H1 (cell line): ENCODE measurements around the gene PPP1R9A. TPM values are rescaled to one million over a fixed set of nuclear protein-coding genes. Genes with fewer than 3 reads are reported as not detected.

Experiments
- CTCF ChIA-PET: fragments of 300-600 bp; sonication (Branson Sonifier 250); formaldehyde crosslinking; loops from one replicate; lab custom pipeline; 2021; ENCODE audit not compliant: partially characterized antibody; lab: Charles Lee
- POLR2A ChIA-PET: fragments of 300-600 bp; sonication (Branson Sonifier 250); formaldehyde crosslinking; loops from one replicate; lab custom pipeline; 2021; ENCODE audit warnings: inconsistent platforms; ENCODE audit not compliant: partially characterized antibody; lab: Charles Lee
- DNase-seq, 2 experiments: peaks; one replicate each; pipeline versions ENCODE4 v3.0.0 to v3.0.0-alpha.2; 2010 to 2022; ENCODE audit warnings: low spot score in 2 of 2, low read depth in 1 of 2, mixed read lengths in 1 of 2
- FAIRE-seq: peaks from 2 replicates; lab custom pipeline; 2011; peaks lifted over from hg19 to GRCh38; lab: Jason Lieb, UNC
- H2AFZ ChIP-seq: 2 replicates; pipeline ENCODE4 v1.8.1; 2012; ENCODE audit warnings: low read length, inconsistent platforms
- H2AK5ac ChIP-seq: 2 replicates; pipeline ENCODE4 v1.6.1; 2013; ENCODE audit warnings: low read depth, low read length
- H2BK120ac ChIP-seq: replicated peaks from 2 replicates; pipeline ENCODE3; 2013; ENCODE audit warnings: low read depth, low read length, inconsistent platforms
- H2BK12ac ChIP-seq: 2 replicates; pipeline ENCODE4 v1.6.1; 2013; ENCODE audit warnings: low read depth, low read length
- H2BK15ac ChIP-seq: 2 replicates; pipeline ENCODE4 v1.6.1; 2013; ENCODE audit warnings: low read length
- H2BK20ac ChIP-seq: 2 replicates; pipeline ENCODE4 v1.6.1; 2013; ENCODE audit warnings: low read length
- H2BK5ac ChIP-seq: 2 replicates; pipeline ENCODE4 v1.6.1; 2013; ENCODE audit warnings: low read depth, low read length
- H3K14ac ChIP-seq: 2 replicates; pipeline ENCODE4 v1.6.1; 2013; ENCODE audit warnings: inconsistent platforms; ENCODE audit not compliant: insufficient read length
- H3K18ac ChIP-seq: 2 replicates; pipeline ENCODE4 v1.6.1; 2013; ENCODE audit warnings: low read length; ENCODE audit errors: extremely low read depth
- H3K23ac ChIP-seq: 2 replicates; pipeline ENCODE4 v1.6.1; 2013; ENCODE audit warnings: inconsistent platforms; ENCODE audit not compliant: insufficient read length
- H3K23me2 ChIP-seq: 2 replicates; pipeline ENCODE4 v1.6.1; 2013; ENCODE audit warnings: low read depth, low read length
- H3K27ac ChIP-seq: 2 replicates; pipeline ENCODE4 v1.6.1; 2011; ENCODE audit warnings: low read depth, low read length, inconsistent platforms
- H3K27me3 ChIP-seq, 4 experiments: replicated peaks in 1 of 4; 1 replicate in 1 of 4; 2 replicates in 3 of 4; pipeline versions ENCODE4 v1.6.1 to v1.8.1; 2011 to 2013; ENCODE audit warnings: low read length in 3 of 4, mild to moderate bottlenecking in 3 of 4, inconsistent platforms in 2 of 4, mixed read lengths in 2 of 4, moderate library complexity in 1 of 4; ENCODE audit not compliant: control insufficient read depth in 3 of 4, insufficient read depth in 3 of 4; ENCODE audit errors: extremely low read depth in 1 of 4
- H3K36me3 ChIP-seq, 4 experiments: 2 replicates each; pipeline versions ENCODE4 v1.6.1 to v1.8.1; 2011 to 2013; ENCODE audit warnings: mild to moderate bottlenecking in 4 of 4, low read length in 3 of 4, moderate library complexity in 2 of 4, control low read depth in 1 of 4, inconsistent platforms in 1 of 4; ENCODE audit not compliant: insufficient read depth in 4 of 4, control insufficient read depth in 2 of 4
- H3K4ac ChIP-seq: replicated peaks from 2 replicates; pipeline ENCODE3; 2013; ENCODE audit warnings: low read length, low read depth, mixed read lengths, inconsistent platforms; ENCODE audit not compliant: insufficient read length
- H3K4me1 ChIP-seq, 4 experiments: replicated peaks in 1 of 4; 1 replicate in 1 of 4; 2 replicates in 3 of 4; pipeline versions ENCODE4 v1.6.1 to v1.8.1; 2011 to 2013; ENCODE audit warnings: low read length in 3 of 4, inconsistent platforms in 2 of 4, mixed read lengths in 1 of 4; ENCODE audit not compliant: insufficient read depth in 4 of 4, control insufficient read depth in 3 of 4
- H3K4me2 ChIP-seq, 2 experiments: 2 replicates each; pipeline versions ENCODE4 v1.6.1 to v1.8.1; 2011 to 2013; ENCODE audit warnings: low read depth in 2 of 2, low read length in 2 of 2, control low read depth in 1 of 2, inconsistent platforms in 1 of 2, mild to moderate bottlenecking in 1 of 2; ENCODE audit not compliant: insufficient read depth in 1 of 2
- H3K4me3 ChIP-seq, 4 experiments: fragments of 200-600, 300-600 bp in 1 of 4; sonication (generic), shearing (Covaris generic), sonication (Bioruptor Twin) in 1 of 4; 2 replicates each; pipeline versions ENCODE4 v1.5.1 to v1.8.1; 2011 to 2016; ENCODE audit warnings: low read length in 4 of 4, low read depth in 3 of 4, control low read depth in 2 of 4, inconsistent platforms in 2 of 4, mild to moderate bottlenecking in 2 of 4, mixed read lengths in 1 of 4, moderate library complexity in 1 of 4; ENCODE audit not compliant: insufficient read depth in 2 of 4; ENCODE audit errors: extremely low read depth in 1 of 4
- H3K56ac ChIP-seq: replicated peaks from 2 replicates; pipeline ENCODE3; 2013; ENCODE audit warnings: low read depth, mild to moderate bottlenecking, mixed read lengths, low read length, inconsistent platforms; ENCODE audit not compliant: insufficient read length
- H3K79me1 ChIP-seq: 2 replicates; pipeline ENCODE4 v1.6.1; 2013; ENCODE audit warnings: low read depth, low read length, control low read depth
- H3K79me2 ChIP-seq, 2 experiments: 2 replicates each; pipeline versions ENCODE4 v1.6.1 to v1.8.1; 2012 to 2013; ENCODE audit warnings: low read length in 2 of 2, mild to moderate bottlenecking in 2 of 2, inconsistent platforms in 1 of 2; ENCODE audit not compliant: insufficient read depth in 2 of 2, control insufficient read depth in 1 of 2
- H3K9ac ChIP-seq, 4 experiments: replicated peaks in 1 of 4; 1 replicate in 1 of 4; 2 replicates in 3 of 4; pipeline versions ENCODE4 v1.6.1 to v1.8.1; 2011 to 2013; ENCODE audit warnings: low read depth in 3 of 4, low read length in 3 of 4, control low read depth in 2 of 4, mild to moderate bottlenecking in 2 of 4, moderate library complexity in 2 of 4, inconsistent platforms in 1 of 4; ENCODE audit errors: extremely low read depth in 1 of 4
- H3K9me3 ChIP-seq, 2 experiments: 2 replicates each; pipeline versions ENCODE4 v1.6.1 to v1.8.1; 2012 to 2013; ENCODE audit warnings: mild to moderate bottlenecking in 2 of 2, moderate library complexity in 2 of 2, control low read depth in 1 of 2, inconsistent platforms in 1 of 2, low read depth in 1 of 2, low read length in 1 of 2, mixed read lengths in 1 of 2; ENCODE audit not compliant: insufficient read depth in 2 of 2
- H4K20me1 ChIP-seq, 2 experiments: replicated peaks in 1 of 2; 2 replicates each; pipeline versions ENCODE3 to v1.8.1; 2011 to 2013; ENCODE audit warnings: inconsistent platforms in 2 of 2, low read length in 2 of 2, mild to moderate bottlenecking in 1 of 2; ENCODE audit not compliant: insufficient read depth in 2 of 2, control insufficient read depth in 1 of 2
- H4K5ac ChIP-seq: 2 replicates; pipeline ENCODE4 v1.6.1; 2013; ENCODE audit warnings: low read length, low read depth, mixed read lengths, inconsistent platforms; ENCODE audit not compliant: insufficient read length
- H4K8ac ChIP-seq: 2 replicates; pipeline ENCODE4 v1.8.0; 2013; ENCODE audit warnings: mild to moderate bottlenecking, moderate library complexity, low read length, inconsistent platforms; ENCODE audit not compliant: insufficient read depth; ENCODE audit errors: extremely low read depth
- H4K91ac ChIP-seq: replicated peaks from 2 replicates; pipeline ENCODE3; 2013; ENCODE audit warnings: low read length, mixed read lengths, inconsistent platforms; ENCODE audit not compliant: insufficient read length
- BRCA1 ChIP-seq: IDR thresholded peaks from 2 replicates; pipeline ENCODE4 v1.6.1; 2012; ENCODE audit warnings: low read depth, low read length, improper control_type of control experiment
- CTBP2 ChIP-seq: IDR thresholded peaks from 2 replicates; pipeline ENCODE4 v1.7.0; 2011; ENCODE audit warnings: borderline replicate concordance, mild to moderate bottlenecking, moderate library complexity, mixed read lengths, low read length; ENCODE audit not compliant: insufficient read depth, insufficient read length
- EP300 ChIP-seq, 2 experiments: IDR thresholded peaks; 1 replicate in 1 of 2; 2 replicates in 1 of 2; pipeline ENCODE4 v1.6.1; 2011 to 2012; ENCODE audit warnings: low read depth in 2 of 2, low read length in 2 of 2, mild to moderate bottlenecking in 2 of 2, borderline replicate concordance in 1 of 2, inconsistent platforms in 1 of 2, moderate library complexity in 1 of 2
- GABPA ChIP-seq: IDR thresholded peaks from 2 replicates; pipeline ENCODE4 v1.6.1; 2011; ENCODE audit warnings: mild to moderate bottlenecking, low read length, moderate library complexity, borderline replicate concordance; ENCODE audit not compliant: insufficient read depth
- PHF8 ChIP-seq: fragments of 200-600 bp; sonication (generic); conservative IDR thresholded peaks from 2 replicates; pipeline ENCODE4 v1.7.1; 2012; ENCODE audit warnings: low read depth, mild to moderate bottlenecking, inconsistent platforms, low read length, moderate library complexity
- RAD21 ChIP-seq, 2 experiments: IDR thresholded peaks in 1 of 2; conservative IDR thresholded peaks in 1 of 2; 2 replicates each; pipeline ENCODE4 v1.6.1; 2011; ENCODE audit warnings: low read depth in 2 of 2, low read length in 2 of 2, improper control_type of control experiment in 1 of 2, inconsistent platforms in 1 of 2, mild to moderate bottlenecking in 1 of 2, moderate library complexity in 1 of 2
- SIN3A ChIP-seq, 2 experiments: IDR thresholded peaks in 1 of 2; conservative IDR thresholded peaks in 1 of 2; 2 replicates each; pipeline ENCODE4 v1.6.1; 2011 to 2012; ENCODE audit warnings: low read length in 2 of 2, improper control_type of control experiment in 1 of 2, low read depth in 1 of 2, mild to moderate bottlenecking in 1 of 2
- polyA plus RNA-seq, 7 experiments: library from polyadenylated mRNA; depleted of rRNA in 3 of 7; stranded (reverse) in 5 of 7; unstranded in 2 of 7; fragments of >200 nt in 5 of 7; fragments of 200-250 nt in 2 of 7; gene quantifications; 1 replicate in 5 of 7; 2 replicates in 1 of 7; 4 replicates in 1 of 7; pipeline versions ENCODE4 v1.2.1 to v1.2.3, GENCODE V29; 2011 to 2013; ENCODE audit warnings: missing spikeins in 2 of 7, mixed read lengths in 2 of 7
- total RNA-seq: library from RNA; stranded (reverse); fragmentation: NEBNext Ultra II Directional; extraction: Animal tissue kit (Norgen Biotek cat#: 25700); gene quantifications from 2 replicates; pipeline ENCODE4 v1.2.1, GENCODE V29; 2021
- TF ChIP-seq, protein P1 (sequence below): IDR thresholded peaks from 2 replicates; pipeline ENCODE4 v1.6.1; 2012; ENCODE audit warnings: low read length, inconsistent platforms

PPP1R9A gene
- total and polyA plus RNA-seq, 2 of the 8 experiments (the other 6 are each of a cell fraction or from before 2014, with no cell fraction given): 3.0 to 20.3 TPM

DNA sequence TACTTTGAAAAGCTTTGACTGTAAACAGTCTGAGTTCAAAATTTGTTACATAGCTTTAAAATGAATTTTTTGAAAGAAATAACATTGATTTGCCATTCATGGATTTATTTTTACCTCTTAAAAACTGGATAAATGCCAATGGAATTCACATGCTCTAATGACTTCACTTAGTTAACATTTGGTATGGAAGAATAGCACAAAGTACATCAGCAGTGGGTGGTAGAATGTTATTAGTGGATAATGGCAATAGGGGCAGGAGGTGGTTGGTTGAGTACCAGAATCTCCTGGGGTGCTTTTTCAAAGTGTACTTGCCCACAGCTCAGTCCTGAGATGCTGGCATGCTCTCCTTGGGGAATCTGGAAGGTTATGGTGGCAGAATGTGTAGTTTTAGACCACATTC lies 4.7 kb downstream of the PPP1R9A start:
- no peak overlapping the region for H2BK20ac ChIP-seq
- no peak overlapping the region for H4K5ac ChIP-seq
- H3K4me1 ChIP-seq: peaks cover 0 to 25% (median 16%) of the 10 kb centered on the region in 4 experiments; a peak in 4 of 7 replicates
- no peaks in the 10 kb centered on the region for H3K27me3 ChIP-seq
- no peak for FAIRE-seq
- H3K9ac ChIP-seq: no peak overlapping the region
- H2BK15ac ChIP-seq: no peak overlapping the region
- no peak overlapping the region for H2BK12ac ChIP-seq
- CTCF ChIA-PET: interaction anchor here (1.0 kb wide), 1 partner anchor 9 kb away, joined by 3 read pairs; no protein-coding TSS in a partner anchor
- no peak overlapping the region for H4K8ac ChIP-seq
- TF ChIP-seq, protein P1, sequence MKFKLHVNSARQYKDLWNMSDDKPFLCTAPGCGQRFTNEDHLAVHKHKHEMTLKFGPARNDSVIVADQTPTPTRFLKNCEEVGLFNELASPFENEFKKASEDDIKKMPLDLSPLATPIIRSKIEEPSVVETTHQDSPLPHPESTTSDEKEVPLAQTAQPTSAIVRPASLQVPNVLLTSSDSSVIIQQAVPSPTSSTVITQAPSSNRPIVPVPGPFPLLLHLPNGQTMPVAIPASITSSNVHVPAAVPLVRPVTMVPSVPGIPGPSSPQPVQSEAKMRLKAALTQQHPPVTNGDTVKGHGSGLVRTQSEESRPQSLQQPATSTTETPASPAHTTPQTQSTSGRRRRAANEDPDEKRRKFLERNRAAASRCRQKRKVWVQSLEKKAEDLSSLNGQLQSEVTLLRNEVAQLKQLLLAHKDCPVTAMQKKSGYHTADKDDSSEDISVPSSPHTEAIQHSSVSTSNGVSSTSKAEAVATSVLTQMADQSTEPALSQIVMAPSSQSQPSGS: no peak
- TF ChIP-seq SIN3A (conservative IDR thresholded peaks at IDR 0.05 in 1 of 2, IDR thresholded peaks at IDR 0.05 in 1 of 2; ENCODE audit: low read depth in 1 of 2, low read length in 2 of 2): no peak
- TF ChIP-seq CTBP2: no peak
- TF ChIP-seq RAD21 (IDR thresholded peaks at IDR 0.05 in 1 of 2, conservative IDR thresholded peaks at IDR 0.05 in 1 of 2; ENCODE audit: low read depth in 2 of 2, low read length in 2 of 2): no peak
- TF ChIP-seq EP300 (IDR thresholded peaks at IDR 0.05; ENCODE audit: borderline replicate concordance in 1 of 2, low read depth in 2 of 2, low read length in 2 of 2): no peak
- no peak for TF ChIP-seq PHF8
- no peak for TF ChIP-seq BRCA1
- no peak for TF ChIP-seq GABPA
- POLR2A ChIA-PET: interaction anchor here (2.9 kb wide), 1 partner anchor 256 kb away, joined by 8 read pairs; the partner anchor contains the start of gene SGCE
- peak overlapping the region in 1 of 4 experiments; percentile 31; a peak in 1 of 8 replicates for H3K4me3 ChIP-seq
- no peaks in the 10 kb centered on the region for H4K20me1 ChIP-seq
- no peak overlapping the region for H3K14ac ChIP-seq
- H2BK120ac ChIP-seq: no peak overlapping the region
- H2BK5ac ChIP-seq: no peak overlapping the region
- no peak overlapping the region for H3K18ac ChIP-seq
- H3K23ac ChIP-seq: no peak overlapping the region
- H4K91ac ChIP-seq: no peak overlapping the region
- no peaks in the 10 kb centered on the region for H3K9me3 ChIP-seq
- no peak for DNase-seq
- no peak overlapping the region for H3K56ac ChIP-seq
- peak overlapping the region in 1 of 2 experiments; percentile 50; a peak in 2 of 4 replicates for H3K4me2 ChIP-seq
- peaks cover 0 to 3% (median 0%) of the 10 kb centered on the region in 4 experiments; a peak in 1 of 8 replicates for H3K36me3 ChIP-seq
- no peaks in the 10 kb centered on the region for H3K79me1 ChIP-seq
- no peak overlapping the region for H3K4ac ChIP-seq
- no peak overlapping the region for H2AK5ac ChIP-seq
- H2AFZ ChIP-seq: no peak overlapping the region
- peaks cover 5 to 81% of the 10 kb centered on the region in 2 experiments; a peak in 3 of 4 replicates for H3K79me2 ChIP-seq
- H3K27ac ChIP-seq: no peak overlapping the region
- H3K23me2 ChIP-seq: peaks cover 5% of the 10 kb centered on the region; the same call in 1 of the 2 replicates
